Measurements from ENCODE around the gene DLAT.

DNA sequence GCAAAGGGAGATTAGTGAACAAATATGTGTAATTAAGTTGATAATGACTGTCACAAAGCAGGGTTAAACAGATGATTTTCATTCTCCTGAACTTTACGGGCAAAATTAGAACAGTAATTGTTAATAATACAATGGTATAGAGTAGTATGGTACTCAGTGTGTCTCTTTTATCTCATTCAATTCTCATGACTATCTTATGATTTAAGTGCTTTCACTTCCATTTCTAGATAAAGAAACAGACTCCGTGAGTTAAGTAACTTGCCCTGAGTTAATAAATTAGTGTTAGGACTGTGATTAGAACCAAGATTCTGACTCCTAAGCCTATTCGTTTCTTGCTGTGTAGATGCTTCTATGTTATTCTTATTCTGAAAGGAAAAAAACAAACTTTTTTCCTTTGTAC lies 26.6 kb downstream of the DLAT start:
- TF ChIP-seq CTCF (conservative IDR thresholded peaks at IDR 0.05; ENCODE audit: low read length) (no peak), EZH2phosphoT487 (IDR thresholded peaks at IDR 0.05; ENCODE audit: borderline replicate concordance) (no peak)

All from Loucy (cell line).